GM19239 (cell line): ENCODE data around the gene CCR6.
A peak's percentile ranks its signal among the peaks of the same experiment; 100 is the strongest.

Experiments
- DNase-seq: peaks from one replicate; pipeline ENCODE4 v3.0.0; 2011; ENCODE audit warnings: low spot score; ENCODE audit not compliant: insufficient read length
- FAIRE-seq: peaks from 2 replicates; lab custom pipeline; 2011; peaks lifted over from hg19 to GRCh38; lab: Jason Lieb, UNC

The CCR6 gene

DNA sequence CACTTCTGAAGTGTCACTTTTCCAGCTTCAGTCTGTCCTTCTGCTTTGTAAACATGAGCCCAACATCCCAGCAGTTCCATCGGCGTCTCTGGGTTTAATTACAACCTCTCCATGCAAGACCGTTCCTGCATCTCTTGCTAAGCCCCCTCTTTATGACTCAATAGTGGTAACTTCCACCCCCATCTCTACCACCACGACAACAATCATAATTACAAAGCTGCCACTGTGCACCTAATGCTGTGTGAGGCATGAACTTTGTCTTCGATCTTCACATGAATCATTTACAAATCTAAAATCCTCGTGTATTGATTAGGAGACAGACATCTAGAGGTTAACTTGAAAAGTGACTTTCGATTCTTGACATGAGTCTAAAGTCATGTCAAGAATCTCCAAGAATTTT lies 4.9 kb upstream of the CCR6 start:
- no peak for FAIRE-seq

DNA sequence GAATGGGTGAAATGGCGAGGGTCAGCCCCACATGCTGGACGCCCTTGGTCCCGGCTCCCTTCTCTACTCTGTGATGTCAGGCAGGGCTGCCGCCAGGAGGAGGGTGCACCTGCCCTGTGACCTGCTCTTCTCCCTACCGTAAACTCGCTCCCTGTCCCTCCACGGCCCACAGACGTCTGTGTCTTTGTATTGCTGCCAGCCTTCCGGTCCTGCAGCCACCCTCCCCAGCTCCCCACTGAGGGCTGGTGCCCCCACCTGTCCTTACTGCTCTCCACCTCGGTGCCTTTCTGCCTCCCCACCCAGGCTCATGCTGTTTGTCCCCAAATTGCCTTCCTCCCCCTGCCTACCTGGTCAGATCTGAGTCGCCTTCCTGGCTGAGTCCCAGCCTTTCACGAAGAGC lies 4.1 kb upstream of the CCR6 start:
- FAIRE-seq (no peak), DNase-seq (no peak)

More for the DNA sequence above, 4.9 kb upstream of the CCR6 start:
- no peak for DNase-seq

DNA sequence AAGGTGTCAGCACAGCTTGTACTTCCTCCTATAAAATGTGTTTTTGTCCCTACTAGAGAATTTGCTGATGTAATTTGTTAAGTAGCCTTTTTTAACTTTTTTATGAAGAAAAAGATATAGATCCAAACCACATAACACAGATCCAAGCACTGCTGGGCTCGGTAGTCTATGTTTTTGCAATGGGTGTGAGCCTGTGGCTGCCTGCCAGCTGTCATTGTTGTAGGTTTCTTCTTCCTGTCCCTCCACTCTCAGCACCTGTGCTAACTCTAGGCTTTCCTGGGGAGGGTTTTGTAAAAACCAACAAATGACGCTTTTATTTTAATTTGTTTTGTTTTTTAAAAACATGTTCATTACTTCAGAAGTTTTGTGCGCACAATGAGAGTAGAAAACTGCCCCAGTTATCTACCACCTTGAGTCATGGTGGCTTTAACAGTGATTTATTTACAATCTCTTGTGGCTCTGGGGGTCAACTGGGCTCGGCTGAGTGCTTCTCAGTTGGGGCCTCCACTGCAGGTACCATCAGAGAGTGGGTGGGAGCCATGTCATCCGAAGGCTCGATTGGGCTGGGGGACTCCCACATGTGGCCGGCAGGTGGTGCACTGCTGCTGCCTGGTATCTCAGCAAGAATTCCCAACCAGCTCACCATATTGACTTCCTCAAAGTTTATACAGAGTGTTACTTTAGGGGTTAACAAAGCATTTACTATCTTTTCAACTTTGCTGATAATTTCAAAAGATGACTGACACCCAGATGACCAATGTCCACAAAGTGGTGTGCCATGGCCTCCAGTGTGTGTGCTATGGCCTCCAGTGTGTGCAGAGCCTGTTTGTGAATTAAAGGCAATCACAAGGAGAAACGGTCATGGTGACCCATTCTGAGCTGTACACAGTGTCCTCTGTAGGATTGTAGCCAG lies 3.0 kb upstream of the CCR6 start:
- no peak for FAIRE-seq
- no peak for DNase-seq

DNA sequence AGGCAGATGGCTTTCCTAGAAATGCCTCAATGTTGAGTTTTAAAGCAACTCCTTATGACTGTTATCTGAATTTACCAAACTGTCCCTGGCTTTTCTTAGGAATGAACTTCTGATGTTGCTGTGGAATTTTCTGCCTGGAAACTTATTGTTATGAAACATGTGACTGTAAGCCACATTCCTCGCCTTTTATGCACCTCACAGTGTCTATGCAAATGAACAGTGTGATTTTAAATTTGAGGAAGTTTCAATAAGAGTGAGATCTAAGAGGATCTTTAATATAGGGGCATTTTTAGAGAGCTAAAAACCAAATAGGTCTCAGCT lies 2.4 kb upstream of the CCR6 start:
- FAIRE-seq (no peak), DNase-seq (no peak)

DNA sequence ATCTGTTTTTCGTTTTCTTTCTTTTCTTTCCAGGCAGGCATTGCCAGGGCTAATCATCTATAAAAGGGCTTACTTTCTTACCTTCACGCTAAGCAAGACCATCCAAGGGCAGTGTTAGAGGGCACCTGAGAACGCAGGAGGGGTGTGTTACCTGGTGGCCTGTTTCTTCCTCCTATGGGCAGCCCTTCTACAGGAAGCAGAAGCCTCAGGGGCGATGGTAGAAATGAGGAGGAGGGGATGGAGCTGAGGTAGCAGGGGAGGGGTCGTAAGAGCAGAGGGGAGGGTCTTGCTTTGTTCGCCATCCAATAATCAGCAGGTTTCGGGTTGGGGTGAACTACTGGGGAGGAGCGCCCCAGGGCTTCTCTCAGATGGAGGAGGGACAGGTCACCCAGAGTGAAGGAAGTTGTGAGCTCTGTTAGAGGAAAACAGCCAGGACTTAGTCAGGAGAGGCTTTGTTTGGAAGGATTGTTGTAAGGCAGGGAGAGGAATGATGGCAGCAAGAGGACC lies 1.5 kb upstream of the CCR6 start:
- DNase-seq (no peak), FAIRE-seq (no peak)

DNA sequence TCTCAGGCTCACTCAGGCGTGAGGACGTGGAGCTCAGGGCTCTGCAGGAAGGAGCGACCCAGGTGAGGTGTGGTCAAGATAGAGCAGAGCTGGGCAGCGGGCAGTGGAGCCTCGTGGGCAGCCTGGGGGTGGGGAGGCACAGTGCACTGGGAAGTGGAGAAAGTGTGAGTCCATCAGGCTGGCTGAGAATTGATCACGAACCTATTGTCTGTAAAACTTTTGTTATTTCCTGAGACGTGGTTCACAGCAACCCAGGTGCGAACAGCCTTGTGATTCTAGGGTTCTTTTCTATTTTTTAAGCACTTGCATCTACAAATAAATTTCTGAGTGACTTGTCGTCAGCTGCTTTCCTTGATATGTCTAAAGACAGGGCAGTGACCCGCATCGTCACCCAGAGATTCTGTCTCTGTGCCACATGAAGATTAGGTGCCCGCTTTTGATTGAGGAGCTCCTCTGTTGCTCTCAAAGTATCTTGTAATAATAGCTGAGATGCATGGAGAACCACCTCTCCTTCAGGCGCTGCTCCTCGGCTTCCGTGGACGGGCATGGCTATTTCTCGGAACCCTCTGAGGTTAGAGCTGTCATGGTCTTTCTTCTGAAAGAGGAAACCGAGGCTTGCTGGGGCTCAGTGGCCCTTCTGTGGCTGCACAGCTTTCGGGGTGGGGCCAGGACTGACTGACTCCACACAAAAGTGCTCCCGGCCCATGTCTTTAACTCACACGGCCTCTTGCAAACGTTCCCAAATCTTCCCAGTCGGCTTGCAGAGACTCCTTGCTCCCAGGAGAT lies 662 bp upstream of the CCR6 start:
- DNase-seq, result no peak
- FAIRE-seq, result no peak

DNA sequence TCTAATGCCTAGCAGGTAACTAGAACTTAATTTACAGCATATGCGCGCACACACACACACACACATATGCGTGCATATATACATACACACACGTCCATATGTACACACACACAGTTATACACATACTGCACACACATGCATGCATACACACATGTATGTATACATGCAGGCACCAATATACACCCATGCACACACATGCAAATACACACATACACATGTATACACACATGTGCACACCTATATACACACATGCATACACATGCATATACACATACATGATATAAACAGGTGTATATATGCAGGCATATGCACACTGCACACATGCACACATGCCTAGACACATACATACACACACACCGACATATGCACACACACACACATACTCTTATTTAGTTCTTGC lies 1.9 kb downstream of the CCR6 start:
- no peak for DNase-seq
- FAIRE-seq, result peak; percentile 79

DNA sequence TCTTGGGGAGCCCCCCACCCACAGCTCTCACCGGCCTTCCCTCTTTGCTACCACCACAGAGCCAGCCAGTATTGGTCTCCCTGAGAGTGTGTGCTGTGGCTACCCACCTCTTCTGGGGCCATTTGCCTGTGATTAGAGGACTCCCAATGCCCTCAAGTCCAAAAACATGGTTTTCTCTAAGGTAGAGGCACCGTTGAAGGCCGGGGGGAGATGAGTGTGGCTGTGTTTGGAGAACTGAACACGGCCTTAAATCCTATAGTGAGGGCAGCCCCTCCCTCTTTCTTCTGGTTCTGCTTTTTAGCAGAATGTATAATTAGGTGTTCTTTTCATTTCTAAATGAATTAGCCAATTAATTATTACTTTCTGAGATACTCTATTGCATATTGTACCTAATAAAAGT lies 2.5 kb downstream of the CCR6 start:
- FAIRE-seq (no peak), DNase-seq (no peak)

DNA sequence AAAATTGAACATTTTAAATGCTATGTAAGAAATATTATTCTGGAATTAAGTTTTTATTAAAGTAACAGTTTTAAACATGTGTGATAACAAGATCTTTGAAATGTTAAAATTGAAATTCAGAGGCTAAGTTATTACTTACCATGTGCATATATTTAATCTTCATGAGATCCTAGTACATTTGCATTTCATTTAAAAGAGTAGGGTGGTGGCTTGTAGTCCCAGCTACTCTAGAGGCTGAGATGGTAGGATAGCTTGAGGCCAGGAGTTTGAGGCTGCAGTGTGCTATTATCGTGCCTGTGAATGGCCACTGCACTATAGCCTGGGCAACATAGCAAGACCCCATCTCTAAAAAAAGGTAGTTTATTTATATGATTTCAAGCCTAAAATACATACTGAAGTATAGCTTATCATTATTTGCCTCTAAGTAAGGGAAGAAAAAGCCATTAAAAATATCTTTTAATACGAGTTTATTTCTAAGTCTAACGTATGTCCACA lies 3.0 kb downstream of the CCR6 start:
- DNase-seq (no peak), FAIRE-seq (no peak)

DNA sequence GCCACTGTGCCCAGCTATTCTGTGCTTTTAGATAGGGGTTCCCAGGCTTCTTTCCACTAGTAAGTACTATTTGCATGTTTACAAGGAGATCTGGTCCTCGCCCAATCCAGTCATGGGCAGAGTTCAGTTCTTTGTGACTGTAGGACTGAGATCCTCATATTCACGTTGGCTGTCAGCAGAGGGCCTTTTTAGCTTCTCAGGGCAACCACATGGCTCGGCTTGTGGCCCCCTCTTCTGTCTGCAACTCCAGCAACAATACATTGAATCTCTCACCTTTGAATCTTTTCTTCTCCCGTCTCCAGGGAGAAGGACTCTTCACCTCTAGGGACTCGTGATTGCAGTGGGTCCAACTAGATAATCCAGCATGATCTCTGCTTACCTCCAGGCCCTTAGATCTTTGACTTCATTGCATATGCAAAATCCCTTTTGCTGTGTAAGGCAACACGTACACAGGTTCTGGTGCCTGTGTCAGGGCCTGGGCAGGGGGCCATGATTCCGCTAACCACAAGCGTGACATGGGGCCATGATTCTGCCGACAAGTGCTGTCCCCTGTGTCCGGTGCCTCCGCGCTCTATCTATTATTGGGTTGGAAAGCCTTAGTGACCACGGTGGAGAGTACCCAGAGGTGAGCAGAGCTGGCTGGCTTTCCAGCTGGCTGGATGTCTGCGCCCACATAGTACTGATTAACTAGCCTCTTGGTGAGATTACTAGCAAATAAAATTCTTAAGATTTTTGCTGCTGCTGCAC lies 5.1 kb downstream of the CCR6 start:
- FAIRE-seq (peak; percentile 87), DNase-seq (no peak)

DNA sequence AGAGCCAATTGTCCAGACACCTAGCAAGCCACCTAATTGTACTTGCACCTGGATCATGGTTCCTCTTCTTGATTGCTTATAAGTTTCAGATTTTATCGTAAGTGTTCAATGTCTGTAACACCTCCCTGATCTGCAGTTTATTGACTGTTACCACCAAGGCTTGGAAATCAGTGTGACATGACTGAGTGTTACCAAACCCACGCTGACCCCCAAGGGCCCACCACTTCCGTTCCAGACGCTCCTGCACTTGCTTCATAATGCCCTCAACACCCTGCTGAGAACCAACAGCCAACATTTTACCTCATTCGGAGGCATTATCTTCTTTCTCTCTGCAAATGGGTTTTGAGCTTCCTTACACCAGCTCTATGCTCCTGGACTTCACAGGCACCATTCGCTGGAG lies 6.3 kb downstream of the CCR6 start:
- no peak for DNase-seq
- FAIRE-seq, result peak; percentile 83

DNA sequence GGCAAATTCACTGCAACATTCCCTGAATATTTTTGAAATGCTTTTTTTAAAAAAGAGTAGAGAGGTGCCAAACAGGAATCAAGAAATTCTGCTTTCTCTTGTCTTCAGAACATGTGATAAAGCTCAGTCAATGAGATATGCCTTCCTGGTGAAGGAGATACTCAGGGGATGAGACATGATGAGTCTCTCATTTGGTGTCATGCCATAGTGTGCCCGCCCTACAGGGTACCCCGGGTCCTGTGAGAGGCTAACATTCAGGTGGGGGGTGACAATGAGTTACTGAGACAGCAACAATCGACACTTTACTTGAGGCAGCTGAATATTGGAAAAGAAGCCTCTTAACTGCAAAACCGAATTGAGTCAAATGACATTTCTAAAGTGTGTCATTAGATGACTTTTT lies 6.7 kb downstream of the CCR6 start:
- DNase-seq, result no peak
- FAIRE-seq, result no peak

DNA sequence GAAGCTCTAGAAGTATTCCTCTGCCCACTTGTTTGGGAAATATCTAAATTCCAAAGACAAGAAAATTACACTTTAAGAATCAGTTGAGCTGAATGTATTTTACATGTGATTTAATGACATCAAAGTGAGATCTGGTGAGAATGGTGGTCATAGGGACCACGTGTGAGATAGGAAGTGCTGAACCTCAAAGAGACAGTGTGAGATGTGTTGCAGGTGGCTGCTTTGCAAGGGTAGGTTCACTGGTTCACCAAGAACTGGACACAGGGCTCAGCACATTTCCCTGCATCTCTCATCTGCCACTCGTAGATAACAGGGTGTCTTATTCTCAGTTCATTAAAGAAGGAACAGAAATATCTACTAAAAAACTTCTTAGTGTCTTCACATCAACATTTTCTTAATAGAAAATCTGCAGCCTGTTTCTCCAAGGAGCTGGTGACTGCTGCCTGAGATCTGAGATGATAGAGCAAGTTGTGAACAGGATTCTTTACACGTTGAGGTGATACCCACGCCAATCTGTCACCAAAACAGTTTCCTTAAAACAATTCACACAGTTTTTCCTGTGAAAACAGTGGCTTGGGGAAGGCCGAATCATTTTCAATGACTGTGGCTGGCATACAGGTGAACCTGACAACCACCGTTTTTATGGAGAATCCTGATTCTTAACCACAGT lies 7.2 kb downstream of the CCR6 start:
- peak; percentile 97 for FAIRE-seq
- peak; percentile 50 for DNase-seq

DNA sequence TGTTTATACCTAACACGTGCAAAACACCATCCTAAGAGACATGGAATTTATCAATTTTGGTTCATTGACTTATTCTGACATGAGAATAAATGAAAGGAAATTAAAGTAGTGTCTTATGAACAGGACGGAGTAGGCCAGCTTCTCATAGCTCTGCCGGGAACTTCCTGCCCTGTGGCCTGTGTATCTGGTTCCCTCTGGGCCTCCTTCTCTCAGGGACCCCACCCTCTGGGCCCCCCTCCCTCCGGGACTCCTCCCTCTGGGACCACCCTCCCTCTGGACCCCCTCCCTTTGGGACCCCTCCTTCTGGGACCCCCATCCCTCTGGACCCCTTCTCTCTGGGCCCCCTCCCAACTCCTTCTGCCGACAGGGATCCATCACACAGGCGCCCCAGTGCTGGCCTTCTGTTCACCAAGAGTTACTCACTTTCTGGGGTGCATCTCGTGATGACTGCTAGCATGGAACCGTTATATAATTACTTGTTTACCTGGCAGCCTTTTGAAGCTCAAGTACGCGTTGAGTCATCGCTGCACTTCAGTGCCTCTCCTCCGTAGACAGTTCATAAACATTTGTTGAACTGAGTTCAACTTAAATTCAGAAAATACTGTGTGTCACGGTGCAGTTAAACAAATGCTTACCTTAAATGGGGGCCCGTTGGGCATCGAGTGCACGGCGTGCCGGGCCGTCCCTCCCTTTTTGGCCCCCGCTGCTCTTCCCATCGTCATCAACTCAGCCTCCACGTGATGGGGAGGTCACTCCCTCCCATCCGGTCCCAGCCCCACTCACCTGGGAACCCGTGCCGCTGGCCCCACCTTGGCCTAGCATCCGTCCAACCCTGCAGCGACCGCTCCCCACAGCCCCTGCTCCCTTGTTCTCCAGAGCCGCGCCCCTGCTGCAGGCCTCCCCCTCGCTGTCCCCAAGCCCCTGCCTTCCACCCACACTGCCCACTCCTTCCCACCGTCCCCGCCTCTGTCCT lies 8.1 kb downstream of the CCR6 start:
- FAIRE-seq, result peak; percentile 74

DNA sequence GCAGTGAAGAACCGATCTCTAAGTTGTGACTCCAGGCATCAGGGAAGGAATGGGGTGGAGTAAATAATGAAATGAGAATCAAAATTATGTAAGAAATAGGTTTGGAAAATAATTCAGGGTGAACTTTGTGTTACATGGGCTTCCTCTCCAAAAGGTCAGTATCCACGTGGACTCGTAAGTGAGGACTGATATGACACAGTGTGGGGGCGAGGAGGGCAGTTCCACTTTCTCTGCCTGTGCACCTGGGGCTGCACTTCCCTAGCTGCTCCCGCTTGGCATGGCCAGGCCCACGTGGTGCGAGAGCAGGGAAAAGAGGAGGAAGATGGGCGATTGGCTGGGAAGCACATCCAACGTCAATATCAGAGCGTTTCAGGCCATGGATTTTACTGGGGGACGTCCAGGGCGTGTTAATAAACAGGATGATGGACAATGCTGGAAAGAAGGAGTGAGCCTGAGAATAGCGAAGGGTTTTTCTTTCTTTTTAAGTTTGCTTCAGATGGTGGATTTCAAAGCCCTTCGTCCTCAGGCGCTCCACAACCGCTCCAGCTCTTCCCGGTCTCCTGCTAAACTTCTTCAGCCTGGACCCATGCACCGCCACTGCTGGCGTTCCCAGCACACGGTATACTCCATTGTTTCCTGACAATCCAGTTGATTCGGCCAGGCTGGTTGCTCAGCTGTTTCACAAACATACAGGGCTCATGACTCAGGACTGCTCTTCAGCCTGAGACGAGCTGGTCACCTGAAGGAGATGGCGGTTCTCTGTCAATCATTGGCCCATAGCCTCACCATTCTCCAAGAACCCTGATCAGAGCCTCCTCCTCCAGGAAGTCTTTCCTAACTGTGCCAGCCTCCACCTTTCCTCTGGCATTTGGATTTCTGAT lies 11.8 kb downstream of the CCR6 start:
- no peak for DNase-seq
- no peak for FAIRE-seq

More for the DNA sequence above, 8.1 kb downstream of the CCR6 start:
- no peak for DNase-seq

DNA sequence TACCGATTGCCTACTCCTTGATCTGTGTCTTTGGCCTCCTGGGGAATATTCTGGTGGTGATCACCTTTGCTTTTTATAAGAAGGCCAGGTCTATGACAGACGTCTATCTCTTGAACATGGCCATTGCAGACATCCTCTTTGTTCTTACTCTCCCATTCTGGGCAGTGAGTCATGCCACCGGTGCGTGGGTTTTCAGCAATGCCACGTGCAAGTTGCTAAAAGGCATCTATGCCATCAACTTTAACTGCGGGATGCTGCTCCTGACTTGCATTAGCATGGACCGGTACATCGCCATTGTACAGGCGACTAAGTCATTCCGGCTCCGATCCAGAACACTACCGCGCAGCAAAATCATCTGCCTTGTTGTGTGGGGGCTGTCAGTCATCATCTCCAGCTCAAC lies 13.5 kb downstream of the CCR6 start:
- FAIRE-seq (no peak), DNase-seq (no peak)

DNA sequence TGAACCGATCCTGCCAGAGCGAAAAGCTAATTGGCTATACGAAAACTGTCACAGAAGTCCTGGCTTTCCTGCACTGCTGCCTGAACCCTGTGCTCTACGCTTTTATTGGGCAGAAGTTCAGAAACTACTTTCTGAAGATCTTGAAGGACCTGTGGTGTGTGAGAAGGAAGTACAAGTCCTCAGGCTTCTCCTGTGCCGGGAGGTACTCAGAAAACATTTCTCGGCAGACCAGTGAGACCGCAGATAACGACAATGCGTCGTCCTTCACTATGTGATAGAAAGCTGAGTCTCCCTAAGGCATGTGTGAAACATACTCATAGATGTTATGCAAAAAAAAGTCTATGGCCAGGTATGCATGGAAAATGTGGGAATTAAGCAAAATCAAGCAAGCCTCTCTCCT lies 14.2 kb downstream of the CCR6 start:
- FAIRE-seq (no peak), DNase-seq (no peak)

DNA sequence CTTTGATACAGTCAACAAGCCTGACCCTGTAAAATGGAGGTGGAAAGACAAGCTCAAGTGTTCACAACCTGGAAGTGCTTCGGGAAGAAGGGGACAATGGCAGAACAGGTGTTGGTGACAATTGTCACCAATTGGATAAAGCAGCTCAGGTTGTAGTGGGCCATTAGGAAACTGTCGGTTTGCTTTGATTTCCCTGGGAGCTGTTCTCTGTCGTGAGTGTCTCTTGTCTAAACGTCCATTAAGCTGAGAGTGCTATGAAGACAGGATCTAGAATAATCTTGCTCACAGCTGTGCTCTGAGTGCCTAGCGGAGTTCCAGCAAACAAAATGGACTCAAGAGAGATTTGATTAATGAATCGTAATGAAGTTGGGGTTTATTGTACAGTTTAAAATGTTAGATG lies 15.0 kb downstream of the CCR6 start:
- DNase-seq (no peak), FAIRE-seq (no peak)
